ENCODE measurements around the gene NTN3. TPM values are rescaled to one million over a fixed set of nuclear protein-coding genes. Genes with fewer than 3 reads are reported as not detected.

The NTN3 gene
- total and polyA plus RNA-seq, 2 donors from 2014 or later: 0.28 TPM; not detected in 1

DNA sequence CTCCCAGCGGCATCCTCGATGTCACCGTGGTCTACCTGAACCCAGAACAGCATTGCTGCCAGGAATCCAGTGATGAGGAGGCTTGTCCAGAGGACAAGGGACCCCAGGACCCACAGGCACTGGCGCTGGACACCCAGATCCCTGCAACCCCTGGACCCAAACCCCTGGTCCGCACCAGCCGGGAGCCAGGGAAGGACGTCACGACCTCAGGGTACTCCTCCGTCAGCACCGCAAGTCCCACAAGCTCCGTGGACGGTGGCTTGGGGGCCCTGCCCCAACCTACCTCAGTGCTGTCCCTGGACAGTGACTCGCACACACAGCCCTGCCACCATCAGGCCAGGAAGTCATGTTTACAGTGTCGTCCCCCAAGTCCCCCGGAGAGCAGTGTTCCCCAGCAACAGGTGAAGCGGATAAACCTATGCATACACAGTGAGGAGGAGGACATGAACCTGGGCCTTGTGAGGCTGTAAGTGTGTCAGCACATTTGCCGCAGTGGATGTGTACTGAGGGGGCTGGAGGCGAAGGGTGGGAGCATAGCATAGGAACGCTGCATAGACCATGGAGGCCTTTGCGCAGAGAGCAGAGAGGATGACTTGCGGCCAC is 14.4 kb upstream of the NTN3 start:
- DNase-seq: no peak
- Histone ChIP-seq H3K4me1 (ENCODE audit: control insufficient read depth in 2 of 3, insufficient read depth in 2 of 3, low read depth in 1 of 3, low read length in 3 of 3) (peaks cover 0 to 6% (median 0%) of the 10 kb centered on the region in 3 donors), H3K9me3 (ENCODE audit: control insufficient read depth in 2 of 3, insufficient read depth in 1 of 3, low read length in 3 of 3) (no peaks in the 10 kb centered on the region), H3K36me3 (ENCODE audit: control insufficient read depth in 2 of 3, insufficient read depth in 3 of 3, low read length in 3 of 3) (no peaks in the 10 kb centered on the region), H3K27ac (ENCODE audit: low read depth in 2 of 2, low read length in 2 of 2) (no peak overlapping the region), H3K4me3 (ENCODE audit: low read length in 3 of 3) (no peak overlapping the region), H3K27me3 (ENCODE audit: control insufficient read depth, insufficient read depth, low read length) (no peaks in the 10 kb centered on the region), H3K9ac (ENCODE audit: low read length in 3 of 3) (no peak overlapping the region)
- intact Hi-C loops (cut with DNase I): no loop called here
- no peak for TF ChIP-seq CTCF (IDR thresholded peaks at IDR 0.05; ENCODE audit: borderline replicate concordance, extremely low read depth, insufficient read depth)
- FAIRE-seq: no peak

GRCh38 chr16:2457267-2457666 is 13.8 kb upstream of the NTN3 start:
- no peaks in the 10 kb centered on the region for H3K27me3 ChIP-seq (ENCODE audit: control insufficient read depth, insufficient read depth, low read length)
- no peak overlapping the region for H3K9ac ChIP-seq (ENCODE audit: low read length in 3 of 3)
- H3K27ac ChIP-seq (ENCODE audit: low read depth in 2 of 2, low read length in 2 of 2): no peak overlapping the region
- FAIRE-seq: no peak
- no peaks in the 10 kb centered on the region for H3K36me3 ChIP-seq (ENCODE audit: control insufficient read depth in 2 of 3, insufficient read depth in 3 of 3, low read length in 3 of 3)
- H3K4me1 ChIP-seq (ENCODE audit: control insufficient read depth in 2 of 3, insufficient read depth in 2 of 3, low read depth in 1 of 3, low read length in 3 of 3): peaks cover 0 to 6% (median 0%) of the 10 kb centered on the region in 3 donors
- no peaks in the 10 kb centered on the region for H3K9me3 ChIP-seq (ENCODE audit: control insufficient read depth in 2 of 3, insufficient read depth in 1 of 3, low read length in 3 of 3)
- DNase-seq: no peak
- H3K4me3 ChIP-seq (ENCODE audit: low read length in 3 of 3): no peak overlapping the region
- intact Hi-C loops (cut with DNase I): no loop called here
- no peak for TF ChIP-seq CTCF (IDR thresholded peaks at IDR 0.05; ENCODE audit: borderline replicate concordance, extremely low read depth, insufficient read depth)

DNA sequence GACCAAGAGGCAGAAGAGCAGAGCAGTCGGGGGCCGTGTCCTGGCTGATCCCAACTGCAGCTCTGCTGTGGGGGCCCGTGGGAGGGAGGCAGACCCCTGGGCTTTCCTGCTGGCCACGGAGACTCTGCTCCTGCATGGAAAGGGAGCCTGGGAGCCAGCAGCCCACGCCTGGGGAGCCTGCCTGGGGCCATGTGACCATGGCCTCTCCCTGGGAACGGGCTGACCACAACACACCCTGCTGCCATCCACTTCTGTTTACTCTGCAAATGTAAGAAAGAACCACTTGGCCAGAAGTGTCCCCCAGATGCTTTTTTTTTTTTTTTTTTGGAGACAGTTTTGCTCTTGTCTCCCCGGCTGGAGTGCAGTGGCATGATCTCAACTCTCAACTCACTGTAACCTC is 13.2 kb upstream of the NTN3 start:
- Histone ChIP-seq H3K36me3 (ENCODE audit: control insufficient read depth in 2 of 3, insufficient read depth in 3 of 3, low read length in 3 of 3) (no peaks in the 10 kb centered on the region), H3K9me3 (ENCODE audit: control insufficient read depth in 2 of 3, insufficient read depth in 1 of 3, low read length in 3 of 3) (no peaks in the 10 kb centered on the region), H3K4me3 (ENCODE audit: low read length in 3 of 3) (no peak overlapping the region), H3K9ac (ENCODE audit: low read length in 3 of 3) (no peak overlapping the region), H3K27ac (ENCODE audit: low read depth in 2 of 2, low read length in 2 of 2) (no peak overlapping the region), H3K4me1 (ENCODE audit: control insufficient read depth in 2 of 3, insufficient read depth in 2 of 3, low read depth in 1 of 3, low read length in 3 of 3) (peaks cover 0 to 6% (median 0%) of the 10 kb centered on the region in 3 donors), H3K27me3 (ENCODE audit: control insufficient read depth, insufficient read depth, low read length) (no peaks in the 10 kb centered on the region)
- intact Hi-C loops (cut with DNase I): no loop called here
- DNase-seq (no peak), FAIRE-seq (no peak)
- no peak for TF ChIP-seq CTCF (IDR thresholded peaks at IDR 0.05; ENCODE audit: borderline replicate concordance, extremely low read depth, insufficient read depth)

All from kidney (tissue), 14 donors.